ENCODE measurements around the gene KCNT2. TPM values are rescaled to one million over a fixed set of nuclear protein-coding genes. Genes with fewer than 3 reads are reported as not detected.
A peak's percentile ranks its signal among the peaks of the same experiment; 100 is the strongest.

KCNT2 gene
- total RNA-seq, 2 donors from 2014 or later, result 1.1 TPM; not detected in 1

DNA sequence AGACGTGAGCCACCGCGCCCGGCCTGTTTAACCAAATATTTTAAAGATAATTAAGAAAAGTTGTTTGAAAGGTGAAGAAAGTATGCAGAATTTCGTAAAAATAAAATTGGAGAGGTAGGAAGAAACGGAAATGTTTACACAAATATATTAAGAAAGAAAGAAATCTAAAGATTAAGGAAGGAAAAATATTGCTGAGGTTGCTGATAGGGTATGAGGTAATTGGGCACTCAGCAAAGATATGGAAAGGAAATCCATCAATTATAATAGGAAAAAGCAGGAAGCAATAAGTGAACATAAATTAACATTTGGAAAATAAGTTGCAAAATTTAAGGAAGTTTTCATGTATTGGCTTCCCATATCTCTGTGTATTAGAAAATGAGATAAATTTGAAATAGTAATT lies 225.9 kb downstream of the KCNT2 start:
- no peak for DNase-seq
- no peak overlapping the region for H3K27ac Mint-ChIP-seq
- peaks cover 2% of the 10 kb centered on the region for H3K4me1 Mint-ChIP-seq

DNA sequence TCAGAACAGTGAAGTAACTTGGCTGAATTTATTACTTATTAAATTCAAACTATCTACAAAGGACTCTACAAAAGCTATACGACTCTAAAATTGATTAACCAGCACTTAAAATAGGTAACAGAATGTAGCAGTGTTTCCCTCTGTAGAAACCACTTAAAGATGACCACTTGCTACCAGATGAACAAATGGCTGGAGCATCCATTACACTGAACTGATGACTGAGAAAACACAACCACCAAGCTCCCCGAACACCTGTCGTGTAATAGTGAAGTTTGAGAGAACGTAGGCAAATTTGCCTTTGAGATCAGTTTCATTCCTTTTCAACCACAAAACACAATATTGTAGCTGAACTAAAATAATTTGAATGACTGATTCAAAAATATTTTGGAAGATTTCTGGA lies 226.7 kb downstream of the KCNT2 start:
- Mint-ChIP-seq H3K27me3 (no peaks in the 10 kb centered on the region), H3K27ac (no peak overlapping the region), H3K4me3 (no peak overlapping the region), H3K4me1 (peaks cover 5% of the 10 kb centered on the region), H3K36me3 (ENCODE audit: low read depth) (no peaks in the 10 kb centered on the region)
- ATAC-seq, result no peak
- no peaks in the 10 kb centered on the region for H3K9me3 ChIP-seq (ENCODE audit: control insufficient read depth, low read length, poor library complexity, severe bottlenecking)
- no peak for DNase-seq

More for the DNA sequence above, 225.9 kb downstream of the KCNT2 start:
- H3K4me3 Mint-ChIP-seq, result no peak overlapping the region
- no peaks in the 10 kb centered on the region for H3K36me3 Mint-ChIP-seq (ENCODE audit: low read depth)
- H3K27me3 Mint-ChIP-seq, result no peaks in the 10 kb centered on the region
- no peaks in the 10 kb centered on the region for H3K9me3 ChIP-seq (ENCODE audit: control insufficient read depth, low read length, poor library complexity, severe bottlenecking)
- ATAC-seq, result no peak

DNA sequence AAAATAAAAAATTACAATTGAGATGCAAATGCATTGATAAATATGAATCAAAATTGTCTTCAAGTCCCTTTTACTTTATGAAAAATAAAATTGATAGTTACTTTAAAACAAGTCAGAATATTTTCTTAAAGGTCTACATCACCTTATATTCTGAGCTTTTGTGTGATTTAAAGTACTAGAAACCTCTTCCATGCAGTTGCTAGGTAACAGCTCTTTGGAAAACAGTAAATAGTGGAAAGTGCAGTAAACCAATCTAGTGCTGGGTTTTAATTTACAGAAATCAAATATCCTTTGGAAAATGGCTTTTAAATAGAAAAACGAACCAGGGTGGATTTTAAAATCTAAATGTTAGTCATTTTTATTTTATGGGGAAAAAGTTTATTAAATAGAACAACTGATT lies 227.9 kb downstream of the KCNT2 start:
- H3K9me3 ChIP-seq (ENCODE audit: control insufficient read depth, low read length, poor library complexity, severe bottlenecking), result no peaks in the 10 kb centered on the region
- H3K27ac Mint-ChIP-seq, result no peak overlapping the region
- no peaks in the 10 kb centered on the region for H3K36me3 Mint-ChIP-seq (ENCODE audit: low read depth)
- DNase-seq (no peak), ATAC-seq (no peak)
- H3K4me1 Mint-ChIP-seq, result peaks cover 5% of the 10 kb centered on the region
- H3K27me3 Mint-ChIP-seq, result no peaks in the 10 kb centered on the region
- no peak overlapping the region for H3K4me3 Mint-ChIP-seq

DNA sequence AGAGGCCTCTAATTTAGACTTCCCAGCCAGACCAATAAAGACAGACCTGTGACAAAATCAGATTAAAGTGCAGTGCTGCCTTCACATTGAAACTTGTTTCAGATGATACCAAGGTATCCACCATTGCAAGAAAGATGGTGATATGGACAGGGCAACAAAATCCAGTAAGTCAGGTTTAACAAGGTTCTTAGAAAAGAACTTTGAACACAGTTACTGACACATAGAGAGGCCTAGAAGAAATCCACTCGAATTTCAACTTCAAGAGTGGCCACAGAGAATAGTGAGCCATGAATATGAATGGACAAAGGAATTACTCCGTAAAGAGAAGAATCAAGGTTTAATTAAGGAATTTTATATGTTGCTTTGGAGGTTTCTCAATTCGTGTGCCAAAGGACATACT lies 230.4 kb downstream of the KCNT2 start:
- no peak for ATAC-seq
- Mint-ChIP-seq H3K4me1 (peaks cover 3% of the 10 kb centered on the region), H3K4me3 (no peak overlapping the region), H3K27me3 (no peaks in the 10 kb centered on the region), H3K36me3 (ENCODE audit: low read depth) (no peaks in the 10 kb centered on the region), H3K27ac (no peak overlapping the region)
- no peaks in the 10 kb centered on the region for H3K9me3 ChIP-seq (ENCODE audit: control insufficient read depth, low read length, poor library complexity, severe bottlenecking)
- no peak for DNase-seq

DNA sequence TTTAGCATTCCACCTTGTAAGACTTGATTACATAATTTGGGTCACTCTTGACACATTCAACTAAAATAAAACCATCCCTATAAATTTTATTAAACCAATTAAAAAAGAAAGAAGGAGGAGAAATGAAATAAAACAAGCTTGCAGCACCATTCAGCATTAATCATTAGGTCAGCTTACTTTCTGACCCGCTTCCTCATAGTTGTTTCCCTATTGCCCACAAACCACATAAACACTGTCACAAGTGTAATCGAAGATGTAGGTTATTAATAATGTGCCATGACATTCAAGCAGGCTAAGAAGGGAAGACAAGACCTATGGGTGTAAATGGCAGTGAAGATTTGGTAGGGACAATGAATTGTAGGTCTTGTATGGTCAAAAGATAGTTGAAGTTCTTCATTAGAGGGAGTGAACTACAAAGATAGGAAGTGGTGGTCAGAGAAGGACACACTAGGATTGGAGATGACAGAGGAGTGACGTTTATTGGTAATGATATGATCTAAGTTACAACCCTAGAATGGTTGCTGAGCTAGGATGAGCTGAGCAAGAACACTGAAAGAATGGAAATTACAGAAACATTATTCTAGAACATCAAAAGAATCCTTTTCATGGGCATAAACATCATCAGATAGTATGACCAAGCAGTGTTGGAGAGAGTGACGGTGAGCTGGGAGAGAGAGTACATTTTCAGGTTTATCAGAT lies 231.5 kb downstream of the KCNT2 start:
- Mint-ChIP-seq H3K36me3 (ENCODE audit: low read depth) (no peaks in the 10 kb centered on the region), H3K4me1 (peaks cover 3% of the 10 kb centered on the region), H3K4me3 (no peak overlapping the region), H3K27me3 (no peaks in the 10 kb centered on the region), H3K27ac (no peak overlapping the region)
- no peak for ATAC-seq
- no peaks in the 10 kb centered on the region for H3K9me3 ChIP-seq (ENCODE audit: control insufficient read depth, low read length, poor library complexity, severe bottlenecking)
- no peak for DNase-seq

GRCh38 chr1:196373798-196374197 lies 234.4 kb downstream of the KCNT2 start:
- peaks cover 3% of the 10 kb centered on the region for H3K4me1 Mint-ChIP-seq
- no peaks in the 10 kb centered on the region for H3K27me3 Mint-ChIP-seq
- DNase-seq, result no peak
- no peak for ATAC-seq
- no peak overlapping the region for H3K27ac Mint-ChIP-seq
- no peaks in the 10 kb centered on the region for H3K36me3 Mint-ChIP-seq (ENCODE audit: low read depth)
- H3K4me3 Mint-ChIP-seq, result no peak overlapping the region
- H3K9me3 ChIP-seq (ENCODE audit: control insufficient read depth, low read length, poor library complexity, severe bottlenecking), result no peaks in the 10 kb centered on the region

GRCh38 chr1:196372896-196373536 lies 235.2 kb downstream of the KCNT2 start:
- Mint-ChIP-seq H3K4me3 (no peak overlapping the region), H3K4me1 (peaks cover 6% of the 10 kb centered on the region), H3K36me3 (ENCODE audit: low read depth) (no peaks in the 10 kb centered on the region), H3K27ac (no peak overlapping the region), H3K27me3 (no peaks in the 10 kb centered on the region)
- no peaks in the 10 kb centered on the region for H3K9me3 ChIP-seq (ENCODE audit: control insufficient read depth, low read length, poor library complexity, severe bottlenecking)
- DNase-seq (no peak), ATAC-seq (peak; percentile 68)

DNA sequence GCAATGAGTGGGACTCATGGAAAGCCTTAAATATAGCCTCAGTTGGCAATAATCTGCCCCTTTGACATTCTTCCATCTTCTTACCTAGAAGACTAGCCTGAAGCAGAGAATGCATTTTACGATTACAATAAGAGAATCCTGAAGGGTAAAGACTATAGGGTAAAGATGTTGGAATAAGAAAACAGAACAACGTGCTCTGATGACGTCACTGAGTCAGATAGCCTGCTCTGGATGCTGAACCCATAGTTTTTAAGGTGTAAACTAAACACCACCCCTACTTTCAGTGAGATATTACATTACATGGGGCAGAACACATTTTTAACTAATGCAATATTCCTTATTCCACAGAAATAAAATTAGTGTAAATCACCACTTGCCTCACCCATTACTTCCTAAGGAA lies 240.4 kb downstream of the KCNT2 start:
- Mint-ChIP-seq H3K27me3 (no peaks in the 10 kb centered on the region), H3K36me3 (ENCODE audit: low read depth) (no peaks in the 10 kb centered on the region), H3K4me3 (no peak overlapping the region), H3K27ac (no peak overlapping the region), H3K4me1 (peaks cover 2% of the 10 kb centered on the region)
- ATAC-seq, result no peak
- no peak for DNase-seq
- no peaks in the 10 kb centered on the region for H3K9me3 ChIP-seq (ENCODE audit: control insufficient read depth, low read length, poor library complexity, severe bottlenecking)

- H3K4me3 Mint-ChIP-seq, result no peak overlapping the region
- no peak for ATAC-seq
- no peak overlapping the region for H3K27ac Mint-ChIP-seq
- H3K9me3 ChIP-seq (ENCODE audit: control insufficient read depth, low read length, poor library complexity, severe bottlenecking), result no peaks in the 10 kb centered on the region
- no peaks in the 10 kb centered on the region for H3K27me3 Mint-ChIP-seq
- no peak for DNase-seq
- H3K36me3 Mint-ChIP-seq (ENCODE audit: low read depth), result no peaks in the 10 kb centered on the region
- H3K4me1 Mint-ChIP-seq, result peaks cover 2% of the 10 kb centered on the region
These were observed 241.3 kb downstream of the KCNT2 start for GRCh38 chr1:196366817-196367495.

GRCh38 chr1:196361112-196361714 lies 247.0 kb downstream of the KCNT2 start:
- H3K4me3 Mint-ChIP-seq, result no peak overlapping the region
- H3K9me3 ChIP-seq (ENCODE audit: control insufficient read depth, low read length, poor library complexity, severe bottlenecking), result no peaks in the 10 kb centered on the region
- no peak for DNase-seq
- peaks cover 13% of the 10 kb centered on the region for H3K27me3 Mint-ChIP-seq
- H3K36me3 Mint-ChIP-seq (ENCODE audit: low read depth), result no peaks in the 10 kb centered on the region
- no peak for ATAC-seq
- H3K4me1 Mint-ChIP-seq, result peaks cover 8% of the 10 kb centered on the region
- H3K27ac Mint-ChIP-seq, result no peak overlapping the region

DNA sequence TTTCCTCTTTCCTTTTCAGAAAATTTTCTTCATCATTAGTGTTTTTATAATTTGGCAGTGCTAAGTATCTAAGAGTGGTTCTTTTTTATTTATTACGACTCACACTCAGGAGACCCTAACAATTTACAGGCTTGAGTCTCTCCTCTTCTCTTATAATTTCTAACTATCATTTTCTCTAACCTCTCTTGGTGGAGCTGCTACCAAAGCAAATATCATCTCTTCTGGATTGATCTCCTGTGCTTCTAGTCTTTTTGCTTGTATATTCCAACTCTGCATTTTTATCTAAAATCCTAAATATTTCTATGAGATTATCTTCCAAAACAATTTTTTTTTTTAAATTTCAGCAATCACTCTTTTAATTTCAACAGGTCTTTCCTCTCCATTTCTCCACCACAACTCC lies 250.3 kb downstream of the KCNT2 start:
- H3K27me3 Mint-ChIP-seq, result peaks cover 13% of the 10 kb centered on the region
- H3K36me3 Mint-ChIP-seq (ENCODE audit: low read depth), result no peaks in the 10 kb centered on the region
- H3K27ac Mint-ChIP-seq, result no peak overlapping the region
- DNase-seq (no peak), ATAC-seq (no peak)
- no peaks in the 10 kb centered on the region for H3K9me3 ChIP-seq (ENCODE audit: control insufficient read depth, low read length, poor library complexity, severe bottlenecking)
- H3K4me3 Mint-ChIP-seq, result no peak overlapping the region
- H3K4me1 Mint-ChIP-seq, result peaks cover 8% of the 10 kb centered on the region

GRCh38 chr1:196355206-196355786 lies 252.9 kb downstream of the KCNT2 start:
- DNase-seq (no peak), ATAC-seq (no peak)
- H3K27ac Mint-ChIP-seq, result no peak overlapping the region
- peaks cover 9% of the 10 kb centered on the region for H3K27me3 Mint-ChIP-seq
- H3K4me3 Mint-ChIP-seq, result no peak overlapping the region
- H3K4me1 Mint-ChIP-seq, result peaks cover 3% of the 10 kb centered on the region
- no peaks in the 10 kb centered on the region for H3K9me3 ChIP-seq (ENCODE audit: control insufficient read depth, low read length, poor library complexity, severe bottlenecking)
- H3K36me3 Mint-ChIP-seq (ENCODE audit: low read depth), result no peaks in the 10 kb centered on the region

- H3K4me3 Mint-ChIP-seq, result no peak overlapping the region
- H3K4me1 Mint-ChIP-seq, result no peaks in the 10 kb centered on the region
- H3K27me3 Mint-ChIP-seq, result no peaks in the 10 kb centered on the region
- no peak overlapping the region for H3K27ac Mint-ChIP-seq
- DNase-seq, result no peak
- H3K36me3 Mint-ChIP-seq (ENCODE audit: low read depth), result no peaks in the 10 kb centered on the region
- no peaks in the 10 kb centered on the region for H3K9me3 ChIP-seq (ENCODE audit: control insufficient read depth, low read length, poor library complexity, severe bottlenecking)
- ATAC-seq, result no peak
These were observed 263.8 kb downstream of the KCNT2 start for GRCh38 chr1:196344453-196344852.
